ENCODE data around the gene CRABP1. TPM values are rescaled to one million over a fixed set of nuclear protein-coding genes. Genes with fewer than 3 reads are reported as not detected.

CRABP1 gene
- total RNA-seq, 1 donor = not detected

DNA sequence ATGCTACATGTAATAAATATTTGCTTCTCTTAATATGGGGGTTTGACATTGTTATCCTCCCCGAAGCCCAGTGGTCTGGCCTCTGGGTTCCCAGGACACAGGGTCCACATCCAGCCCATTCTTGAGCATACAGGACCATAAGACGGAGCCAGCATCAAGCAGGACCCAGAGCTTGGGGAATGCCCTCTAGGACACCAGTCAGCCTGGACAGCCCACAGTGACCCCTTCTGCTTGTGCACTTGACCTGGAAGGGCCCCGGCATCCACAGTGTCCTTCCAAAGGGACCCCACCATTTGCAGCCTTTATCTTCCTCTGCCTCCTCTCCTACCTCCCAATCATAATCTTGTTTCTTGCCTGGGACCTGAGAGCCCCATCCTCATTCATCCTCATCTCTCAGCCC is 51.6 kb downstream of the CRABP1 start:
- no peaks in the 10 kb centered on the region for H4K20me1 ChIP-seq (ENCODE audit: insufficient read depth, low read length)
- H3K79me2 ChIP-seq (ENCODE audit: insufficient read depth, low read length) = no peaks in the 10 kb centered on the region
- H3K27me3 ChIP-seq (ENCODE audit: insufficient read depth, low read length) = peaks cover 53% of the 10 kb centered on the region
- H3K9me3 ChIP-seq (ENCODE audit: low read depth, low read length) = no peaks in the 10 kb centered on the region
- no peak overlapping the region for H3K27ac ChIP-seq (ENCODE audit: low read depth, low read length)
- H3K4me1 ChIP-seq (ENCODE audit: insufficient read depth, low read length) = peaks cover 2% of the 10 kb centered on the region
- no peak overlapping the region for H2AFZ ChIP-seq (ENCODE audit: low read length)
- TF ChIP-seq, protein P1, sequence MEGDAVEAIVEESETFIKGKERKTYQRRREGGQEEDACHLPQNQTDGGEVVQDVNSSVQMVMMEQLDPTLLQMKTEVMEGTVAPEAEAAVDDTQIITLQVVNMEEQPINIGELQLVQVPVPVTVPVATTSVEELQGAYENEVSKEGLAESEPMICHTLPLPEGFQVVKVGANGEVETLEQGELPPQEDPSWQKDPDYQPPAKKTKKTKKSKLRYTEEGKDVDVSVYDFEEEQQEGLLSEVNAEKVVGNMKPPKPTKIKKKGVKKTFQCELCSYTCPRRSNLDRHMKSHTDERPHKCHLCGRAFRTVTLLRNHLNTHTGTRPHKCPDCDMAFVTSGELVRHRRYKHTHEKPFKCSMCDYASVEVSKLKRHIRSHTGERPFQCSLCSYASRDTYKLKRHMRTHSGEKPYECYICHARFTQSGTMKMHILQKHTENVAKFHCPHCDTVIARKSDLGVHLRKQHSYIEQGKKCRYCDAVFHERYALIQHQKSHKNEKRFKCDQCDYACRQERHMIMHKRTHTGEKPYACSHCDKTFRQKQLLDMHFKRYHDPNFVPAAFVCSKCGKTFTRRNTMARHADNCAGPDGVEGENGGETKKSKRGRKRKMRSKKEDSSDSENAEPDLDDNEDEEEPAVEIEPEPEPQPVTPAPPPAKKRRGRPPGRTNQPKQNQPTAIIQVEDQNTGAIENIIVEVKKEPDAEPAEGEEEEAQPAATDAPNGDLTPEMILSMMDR (IDR thresholded peaks at IDR 0.05; ENCODE audit: extremely low read depth, low read depth, low read length) = no peak
- no peak for DNase-seq (ENCODE audit: insufficient read length, low spot score, missing footprints)
- no peak overlapping the region for H3K4me2 ChIP-seq (ENCODE audit: insufficient read depth, low read length)
- no peak overlapping the region for H3K4me3 ChIP-seq (ENCODE audit: insufficient read depth, low read length)
- H3K36me3 ChIP-seq (ENCODE audit: insufficient read depth, low read length) = no peaks in the 10 kb centered on the region

DNA sequence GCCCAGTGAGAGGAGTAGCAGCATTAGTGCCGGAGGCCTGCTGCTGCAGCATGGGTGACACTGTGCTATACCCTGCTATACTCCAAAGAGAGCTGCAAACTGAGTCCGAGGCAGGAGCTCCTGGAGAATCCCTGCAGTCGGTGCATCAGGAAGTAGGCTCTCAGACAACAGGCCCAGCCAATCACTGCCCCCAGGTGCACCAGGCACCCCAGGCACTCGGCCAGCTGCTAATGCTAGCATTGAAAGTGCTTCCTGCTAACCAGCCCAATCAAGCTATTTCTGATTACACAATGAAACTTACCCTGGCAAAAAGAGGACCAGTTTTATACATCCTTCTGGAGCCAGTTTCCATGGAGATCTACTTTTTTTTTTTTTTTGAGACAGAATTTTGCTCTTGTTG is 52.3 kb downstream of the CRABP1 start:
- Histone ChIP-seq H3K27ac (ENCODE audit: low read depth, low read length) (no peak overlapping the region), H2AFZ (ENCODE audit: low read length) (no peak overlapping the region), H3K4me3 (ENCODE audit: insufficient read depth, low read length) (no peak overlapping the region), H3K4me2 (ENCODE audit: insufficient read depth, low read length) (no peak overlapping the region), H3K27me3 (ENCODE audit: insufficient read depth, low read length) (peaks cover 49% of the 10 kb centered on the region), H3K9me3 (ENCODE audit: low read depth, low read length) (no peaks in the 10 kb centered on the region), H3K36me3 (ENCODE audit: insufficient read depth, low read length) (no peaks in the 10 kb centered on the region), H3K79me2 (ENCODE audit: insufficient read depth, low read length) (no peaks in the 10 kb centered on the region), H4K20me1 (ENCODE audit: insufficient read depth, low read length) (no peaks in the 10 kb centered on the region), H3K4me1 (ENCODE audit: insufficient read depth, low read length) (peaks cover 6% of the 10 kb centered on the region)
- TF ChIP-seq, protein P1 (IDR thresholded peaks at IDR 0.05; ENCODE audit: extremely low read depth, low read depth, low read length) = no peak
- DNase-seq (ENCODE audit: insufficient read length, low spot score, missing footprints) = no peak

DNA sequence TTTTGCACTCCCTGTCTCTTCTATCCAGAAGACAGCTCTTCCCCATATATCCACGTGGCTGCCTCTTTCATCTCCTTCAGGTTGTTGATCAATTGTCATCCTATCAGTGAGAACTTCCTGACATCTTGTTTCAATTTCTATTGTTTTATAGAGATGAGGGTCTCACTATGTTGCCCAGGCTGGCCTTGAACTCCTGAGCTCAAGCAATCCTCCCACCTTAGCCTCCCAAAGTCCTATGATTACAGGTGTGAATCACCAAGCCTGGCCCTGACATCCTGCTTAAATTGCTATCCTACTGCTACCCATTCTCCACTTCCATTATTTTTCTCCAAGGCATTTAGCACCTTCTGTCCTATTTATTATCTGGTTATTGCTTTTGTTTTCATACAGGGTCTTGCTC is 53.0 kb downstream of the CRABP1 start:
- Histone ChIP-seq H2AFZ (ENCODE audit: low read length) (no peak overlapping the region), H3K4me2 (ENCODE audit: insufficient read depth, low read length) (no peak overlapping the region), H3K27ac (ENCODE audit: low read depth, low read length) (no peak overlapping the region), H3K9me3 (ENCODE audit: low read depth, low read length) (no peaks in the 10 kb centered on the region), H4K20me1 (ENCODE audit: insufficient read depth, low read length) (no peaks in the 10 kb centered on the region), H3K27me3 (ENCODE audit: insufficient read depth, low read length) (peaks cover 49% of the 10 kb centered on the region), H3K4me3 (ENCODE audit: insufficient read depth, low read length) (no peak overlapping the region), H3K36me3 (ENCODE audit: insufficient read depth, low read length) (no peaks in the 10 kb centered on the region), H3K79me2 (ENCODE audit: insufficient read depth, low read length) (no peaks in the 10 kb centered on the region), H3K4me1 (ENCODE audit: insufficient read depth, low read length) (peaks cover 6% of the 10 kb centered on the region)
- DNase-seq (ENCODE audit: insufficient read length, low spot score, missing footprints) = no peak
- TF ChIP-seq, protein P1 (IDR thresholded peaks at IDR 0.05; ENCODE audit: extremely low read depth, low read depth, low read length) = no peak

DNA sequence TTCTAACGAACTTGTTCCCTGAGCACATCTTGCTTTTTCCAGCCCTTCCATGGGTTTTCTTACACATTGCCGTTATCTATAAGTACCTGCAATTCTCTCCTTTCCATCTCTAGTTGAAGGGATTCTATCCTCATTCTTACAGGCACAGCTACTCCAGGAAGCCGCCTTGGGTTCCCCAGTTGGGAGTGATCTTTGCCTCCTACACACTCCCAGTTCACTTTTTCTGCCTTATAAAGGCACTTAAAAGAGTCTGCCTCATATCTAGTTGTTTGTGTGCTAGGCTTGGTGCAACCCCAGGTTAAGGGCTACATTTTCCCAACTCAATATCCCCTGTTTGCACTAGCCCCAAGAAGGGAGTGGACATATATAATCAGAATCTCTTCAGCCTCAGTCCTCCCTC is 53.9 kb downstream of the CRABP1 start:
- DNase-seq (ENCODE audit: insufficient read length, low spot score, missing footprints) = no peak
- Histone ChIP-seq H3K4me3 (ENCODE audit: insufficient read depth, low read length) (no peak overlapping the region), H3K4me1 (ENCODE audit: insufficient read depth, low read length) (peaks cover 6% of the 10 kb centered on the region), H3K27me3 (ENCODE audit: insufficient read depth, low read length) (peaks cover 53% of the 10 kb centered on the region), H3K79me2 (ENCODE audit: insufficient read depth, low read length) (no peaks in the 10 kb centered on the region), H2AFZ (ENCODE audit: low read length) (no peak overlapping the region), H4K20me1 (ENCODE audit: insufficient read depth, low read length) (no peaks in the 10 kb centered on the region), H3K36me3 (ENCODE audit: insufficient read depth, low read length) (no peaks in the 10 kb centered on the region), H3K9me3 (ENCODE audit: low read depth, low read length) (no peaks in the 10 kb centered on the region), H3K27ac (ENCODE audit: low read depth, low read length) (no peak overlapping the region), H3K4me2 (ENCODE audit: insufficient read depth, low read length) (no peak overlapping the region)
- TF ChIP-seq, protein P1 (IDR thresholded peaks at IDR 0.05; ENCODE audit: extremely low read depth, low read depth, low read length) = no peak
